Ovary (tissue), 3 donors: ENCODE measurements around the gene ARIH1.

Source experiments
- CTCF ChIP-seq, 3 donors: fragments of 450-650 bp in 2 of 3; fragments of 200-600 bp in 1 of 3; IDR thresholded peaks; one replicate each; pipeline versions ENCODE4 v1.5.1 to v1.8.0; 2016 to 2022; ENCODE audit warnings: antibody characterized with exemption in 3 of 3, mild to moderate bottlenecking in 1 of 3
- EP300 ChIP-seq: sonication (generic); formaldehyde crosslinking; IDR thresholded peaks from one replicate; pipeline ENCODE4 v1.6.1; 2017; ENCODE audit warnings: antibody characterized with exemption
- POLR2A ChIP-seq: fragments of 450-650 bp; IDR thresholded peaks from one replicate; pipeline ENCODE4 v1.6.1; 2017; ENCODE audit warnings: antibody characterized with exemption, mild to moderate bottlenecking, moderate library complexity
- donor health status: DM: no; HTN: no; CAD: no.

GRCh38 chr15:72534523-72534922, 60.4 kb downstream of the ARIH1 start:
- TF ChIP-seq CTCF (IDR thresholded peaks at IDR 0.05) (no peak), POLR2A (no peak), EP300 (no peak)
